Measurements from ENCODE around the gene TP53RK. TPM values are rescaled to one million over a fixed set of nuclear protein-coding genes. Genes with fewer than 3 reads are reported as not detected.

TP53RK gene
- total and polyA plus RNA-seq, 2 of the 4 experiments (the other 2 are of a cell fraction) = 8.7 to 10.6 TPM

- H3K4me1 ChIP-seq (ENCODE audit: control insufficient read depth, insufficient read depth, low read length) = no peaks in the 10 kb centered on the region
- H4K5ac ChIP-seq (ENCODE audit: low read depth, low read length) = no peak overlapping the region
- H4K8ac ChIP-seq (ENCODE audit: low read depth in 2 of 2, low read length in 2 of 2) = no peak overlapping the region
- in situ Hi-C loops (cut with MboI; ENCODE audit: low sequenced_read_pairs) = no loop called here
- no peak overlapping the region for H2BK15ac ChIP-seq (ENCODE audit: low read depth, low read length)
- no peak overlapping the region for H3K9ac ChIP-seq (ENCODE audit: low read depth, low read length)
- H2AK5ac ChIP-seq (ENCODE audit: low read depth, low read length) = no peak overlapping the region
- H3K79me1 ChIP-seq (ENCODE audit: low read depth in 1 of 2, low read length in 2 of 2) = peaks cover 5 to 38% of the 10 kb centered on the region in 2 experiments; a peak in 3 of 4 replicates
- no peak overlapping the region for H3K56ac ChIP-seq (ENCODE audit: extremely low read depth, insufficient read depth, low read length)
- H4K91ac ChIP-seq (ENCODE audit: insufficient read depth, low read depth, low read length) = no peak overlapping the region
- H2BK20ac ChIP-seq (ENCODE audit: low read depth, low read length) = no peak overlapping the region
- CTCF ChIA-PET = no interaction called here
- H3K9me3 ChIP-seq (ENCODE audit: control insufficient read depth, insufficient read depth, low read length) = peaks cover 5% of the 10 kb centered on the region
- POLR2A ChIA-PET (ENCODE audit: unreplicated experiment) = no interaction called here
- intact Hi-C loops (cut with micrococcal nuclease) = no loop called here
- dilution Hi-C loops (cut with HindIII; ENCODE audit: low sequenced_read_pairs, unreplicated experiment) = no loop called here
- BruUV-seq (replicated peaks) = no TSS peak
- H3K36me3 ChIP-seq (ENCODE audit: control insufficient read depth, insufficient read depth, low read length) = peaks cover 48% of the 10 kb centered on the region
- no peak overlapping the region for H2AFZ ChIP-seq (replicated peaks; ENCODE audit: low read length, poor library complexity)
- no peak overlapping the region for H3K14ac ChIP-seq (replicated peaks; ENCODE audit: low read depth, low read length)
- 96% methylated on average over 17 of the region's 27 CpGs; no CpG with 5 or more reads in 1 of the 2 experiments for WGBS, 2 experiments (ENCODE audit: extremely low coverage in 2 of 2, insufficient read length in 1 of 2)
- no peak overlapping the region for H3K4ac ChIP-seq (ENCODE audit: low read depth, low read length)
- DNase-seq (no peak), ATAC-seq (ENCODE audit: low read depth) (no peak)
- H3K18ac ChIP-seq (ENCODE audit: low read depth, low read length) = no peak overlapping the region
- H3K27me3 ChIP-seq (ENCODE audit: control insufficient read depth, insufficient read depth, low read length) = no peaks in the 10 kb centered on the region
- H2AK9ac ChIP-seq (replicated peaks; ENCODE audit: low read depth, low read length, poor library complexity) = no peak overlapping the region
- H4K20me1 ChIP-seq (ENCODE audit: insufficient read depth, low read length) = peaks cover 10% of the 10 kb centered on the region; the same call in 1 of the 2 replicates
- H3K4me3 ChIP-seq (ENCODE audit: insufficient read depth, low read depth, low read length) = no peak overlapping the region
- H3K9me1 ChIP-seq (ENCODE audit: insufficient read depth, low read length) = peaks cover 11% of the 10 kb centered on the region
- H3K23ac ChIP-seq (ENCODE audit: low read depth, low read length) = no peak overlapping the region
- H3K27ac ChIP-seq (ENCODE audit: insufficient read depth, low read length) = no peak overlapping the region
- H2BK5ac ChIP-seq (ENCODE audit: low read depth, low read length, poor library complexity, severe bottlenecking) = no peak overlapping the region
- no peak overlapping the region for H2BK120ac ChIP-seq (ENCODE audit: low read depth, low read length)
- H3K4me2 ChIP-seq (ENCODE audit: low read depth, low read length) = no peak overlapping the region
- no peak for TF ChIP-seq USF2 (IDR thresholded peaks at IDR 0.05; ENCODE audit: low read depth, low read length)
- no peak for TF ChIP-seq NFE2L2 (IDR thresholded peaks at IDR 0.05; ENCODE audit: low read depth, low read length)
- TF ChIP-seq CEBPB (IDR thresholded peaks at IDR 0.05; ENCODE audit: low read depth, low read length) = no peak
- TF ChIP-seq CTCF (conservative IDR thresholded peaks at IDR 0.05; ENCODE audit: low read depth, low read length) = no peak
- TF ChIP-seq CHD1 (IDR thresholded peaks at IDR 0.05; ENCODE audit: low read depth, low read length) = no peak
- TF ChIP-seq MAFK (IDR thresholded peaks at IDR 0.05; ENCODE audit: low read depth, low read length) = no peak
- TF ChIP-seq POLR2A (IDR thresholded peaks at IDR 0.05; ENCODE audit: low read depth, low read length) = no peak
- TF ChIP-seq MXI1 (IDR thresholded peaks at IDR 0.05; ENCODE audit: borderline replicate concordance, low read depth, low read length) = no peak
- TF ChIP-seq RFX5 (IDR thresholded peaks at IDR 0.05; ENCODE audit: low read depth, low read length) = no peak
- TF ChIP-seq RCOR1 (IDR thresholded peaks at IDR 0.05; ENCODE audit: insufficient replicate concordance, low read length) = no peak
- no peak for TF ChIP-seq BHLHE40 (IDR thresholded peaks at IDR 0.05; ENCODE audit: low read depth, low read length)
- TF ChIP-seq RAD21 (IDR thresholded peaks at IDR 0.05; ENCODE audit: low read length) = no peak
- TF ChIP-seq MAZ (IDR thresholded peaks at IDR 0.05; ENCODE audit: borderline replicate concordance, low read depth, low read length) = no peak
- no peak for TF ChIP-seq FOS (IDR thresholded peaks at IDR 0.05; ENCODE audit: low read depth, low read length)
- no peak for TF ChIP-seq ELK1 (IDR thresholded peaks at IDR 0.05; ENCODE audit: borderline replicate concordance, low read depth, low read length)
Observed at GRCh38 chr20:46725186-46726165, 36.2 kb upstream of the TP53RK start.

All from IMR-90 (cell line).